Spleen (tissue), 7 donors: ENCODE measurements around the gene KANSL3.

Experiments used
- CTCF ChIP-seq, 11 experiments: fragments of 200-600 bp in 7 of 11; fragments of 450-650 bp in 4 of 11; sonication (generic) in 4 of 11; IDR thresholded peaks in 8 of 11; conservative IDR thresholded peaks in 3 of 11; 1 replicate in 7 of 11; 2 replicates in 4 of 11; pipeline versions ENCODE4 v1.4.0 to v1.8.0; 2016 to 2021; ENCODE audit warnings: antibody characterized with exemption in 11 of 11, inconsistent platforms in 4 of 11, mild to moderate bottlenecking in 1 of 11
- POLR2A ChIP-seq, 3 donors: fragments of 450-650 bp; IDR thresholded peaks; one replicate each; pipeline ENCODE4 v1.5.1; 2017; ENCODE audit warnings: antibody characterized with exemption in 3 of 3, mild to moderate bottlenecking in 1 of 3
- POLR2AphosphoS5 ChIP-seq, 3 donors: sonication (generic); formaldehyde crosslinking; IDR thresholded peaks; one replicate each; pipeline ENCODE4 v1.5.1; 2017; ENCODE audit warnings: antibody characterized with exemption in 3 of 3
- donor health status: DM: no; HTN: no; CAD: no; lungs with moderate emphysema.
- donor health status: DM: no; HTN: no; CAD: no.
- donor health status: DM: no; HTN: no; CAD: no.

GRCh38 chr2:96647681-96648080 lies 9.6 kb upstream of the KANSL3 start:
- TF ChIP-seq CTCF (IDR thresholded peaks at IDR 0.05 in 8 of 11, conservative IDR thresholded peaks at IDR 0.05 in 3 of 11) (no peak), POLR2A (IDR thresholded peaks at IDR 0.05) (no peak), POLR2AphosphoS5 (IDR thresholded peaks at IDR 0.05) (no peak)
